Stomach (tissue), 4 donors: Measurements from ENCODE around the gene MRC2.

Experiments used
- EP300 ChIP-seq: sonication (generic); formaldehyde crosslinking; IDR thresholded peaks from one replicate; pipeline ENCODE4 v1.6.1; 2017; ENCODE audit warnings: antibody characterized with exemption
- POLR2A ChIP-seq, 4 donors: fragments of 450-650 bp; IDR thresholded peaks; one replicate each; pipeline ENCODE4 v1.6.1; 2016; ENCODE audit warnings: antibody characterized with exemption in 4 of 4, control low read depth in 2 of 4, mild to moderate bottlenecking in 1 of 4, moderate library complexity in 1 of 4
- POLR2AphosphoS5 ChIP-seq, 3 donors: sonication (generic); formaldehyde crosslinking; IDR thresholded peaks; one replicate each; pipeline ENCODE4 v1.6.1; 2016; ENCODE audit warnings: antibody characterized with exemption in 3 of 3
- TF ChIP-seq, protein P1 (sequence below), 7 experiments: fragments of 450-650 bp in 4 of 7; fragments of 200-600 bp in 3 of 7; sonication (generic) in 3 of 7; IDR thresholded peaks; one replicate each; pipeline ENCODE4 v1.5.1; 2016 to 2019; ENCODE audit warnings: antibody characterized with exemption in 7 of 7, control low read depth in 2 of 7, mild to moderate bottlenecking in 1 of 7

DNA sequence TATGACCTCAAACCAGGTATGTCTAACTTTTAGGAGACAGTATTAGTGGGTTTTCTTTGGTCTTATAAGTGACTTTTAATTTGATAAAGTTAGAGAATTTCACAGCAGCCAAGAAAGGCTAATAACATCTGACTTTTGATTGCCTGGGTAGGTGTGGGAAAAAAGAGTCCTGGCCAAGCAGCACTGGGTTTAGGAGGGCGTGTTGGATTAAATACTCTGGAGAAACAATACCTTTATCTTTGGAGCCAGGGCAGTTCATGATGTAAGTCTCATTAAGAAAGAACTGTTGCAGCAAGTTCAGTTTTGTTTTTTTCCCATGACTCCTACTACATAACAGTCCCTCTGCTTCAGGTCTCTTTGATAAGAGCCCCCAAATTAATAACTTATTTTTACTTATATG lies 26.7 kb upstream of the MRC2 start:
- TF ChIP-seq, protein P1, sequence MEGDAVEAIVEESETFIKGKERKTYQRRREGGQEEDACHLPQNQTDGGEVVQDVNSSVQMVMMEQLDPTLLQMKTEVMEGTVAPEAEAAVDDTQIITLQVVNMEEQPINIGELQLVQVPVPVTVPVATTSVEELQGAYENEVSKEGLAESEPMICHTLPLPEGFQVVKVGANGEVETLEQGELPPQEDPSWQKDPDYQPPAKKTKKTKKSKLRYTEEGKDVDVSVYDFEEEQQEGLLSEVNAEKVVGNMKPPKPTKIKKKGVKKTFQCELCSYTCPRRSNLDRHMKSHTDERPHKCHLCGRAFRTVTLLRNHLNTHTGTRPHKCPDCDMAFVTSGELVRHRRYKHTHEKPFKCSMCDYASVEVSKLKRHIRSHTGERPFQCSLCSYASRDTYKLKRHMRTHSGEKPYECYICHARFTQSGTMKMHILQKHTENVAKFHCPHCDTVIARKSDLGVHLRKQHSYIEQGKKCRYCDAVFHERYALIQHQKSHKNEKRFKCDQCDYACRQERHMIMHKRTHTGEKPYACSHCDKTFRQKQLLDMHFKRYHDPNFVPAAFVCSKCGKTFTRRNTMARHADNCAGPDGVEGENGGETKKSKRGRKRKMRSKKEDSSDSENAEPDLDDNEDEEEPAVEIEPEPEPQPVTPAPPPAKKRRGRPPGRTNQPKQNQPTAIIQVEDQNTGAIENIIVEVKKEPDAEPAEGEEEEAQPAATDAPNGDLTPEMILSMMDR (IDR thresholded peaks at IDR 0.05), result no peak
- TF ChIP-seq POLR2AphosphoS5 (IDR thresholded peaks at IDR 0.05) (no peak), POLR2A (IDR thresholded peaks at IDR 0.05) (no peak), EP300 (no peak)
